ENCODE data around the gene CBLB.

CBLB gene

DNA sequence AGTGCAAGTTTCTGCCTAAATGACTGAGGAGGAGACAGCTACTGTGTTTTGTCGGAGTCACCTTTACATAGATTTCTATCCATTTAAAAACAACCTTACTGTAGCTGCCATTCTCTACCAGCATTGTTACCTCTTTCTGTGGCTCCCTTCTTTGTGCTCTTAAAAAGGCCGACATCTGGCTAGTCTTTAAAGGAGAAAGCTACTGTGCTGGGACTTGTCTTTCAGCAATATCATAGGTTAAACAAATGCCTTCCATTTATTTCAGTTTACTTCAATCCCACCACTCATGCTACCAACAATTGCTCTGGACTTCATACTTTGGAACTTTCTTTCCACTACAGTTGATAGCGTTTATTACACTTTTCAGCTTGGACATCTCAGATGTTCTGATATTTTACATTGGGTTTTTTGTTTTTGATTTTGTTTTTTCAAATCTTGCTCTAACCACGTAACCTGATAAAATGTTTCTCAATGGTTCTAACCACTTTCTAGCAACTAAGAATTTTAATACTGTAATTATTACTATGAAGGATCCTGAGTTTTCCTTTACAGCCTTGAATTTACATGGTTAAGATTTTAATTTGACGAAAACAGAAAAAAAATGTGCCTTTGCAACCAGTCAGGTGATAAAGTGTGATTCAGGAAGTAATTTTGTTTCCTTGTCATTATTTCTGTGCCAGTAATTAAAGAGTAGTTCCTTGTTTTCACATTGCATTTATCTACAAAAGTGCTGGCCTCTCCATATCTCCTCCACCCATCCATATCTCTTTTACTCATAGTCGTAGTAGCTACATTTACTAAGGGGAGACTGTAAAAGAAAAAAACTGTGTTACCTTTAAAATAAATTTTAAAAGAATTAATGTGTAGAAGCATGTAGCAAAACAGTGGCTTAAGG lies 1.3 kb upstream of the CBLB start:
- no peak for DNase-seq (ENCODE audit: low read depth)

- no peak for DNase-seq (ENCODE audit: low read depth)
Measured at GRCh38 chr3:105869531-105869833, 670 bp upstream of the CBLB start.

DNA sequence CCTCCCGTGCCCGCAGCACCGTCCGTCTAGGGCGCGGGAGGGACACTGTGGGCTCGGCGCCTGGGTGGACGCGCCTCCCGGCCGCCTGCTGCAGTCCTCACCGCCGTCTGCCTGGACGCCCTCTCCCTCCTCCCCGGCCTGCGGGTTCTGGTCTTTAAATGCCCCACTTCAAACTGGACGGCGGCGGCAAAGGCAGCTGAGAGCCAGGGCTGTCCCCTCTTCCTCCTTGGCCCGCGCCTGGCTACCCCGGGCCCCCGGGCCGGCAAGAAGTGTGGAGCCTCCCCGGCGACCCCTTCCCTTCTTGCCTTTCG lies 426 bp downstream of the CBLB start:
- no peak for DNase-seq (ENCODE audit: low read depth)

DNA sequence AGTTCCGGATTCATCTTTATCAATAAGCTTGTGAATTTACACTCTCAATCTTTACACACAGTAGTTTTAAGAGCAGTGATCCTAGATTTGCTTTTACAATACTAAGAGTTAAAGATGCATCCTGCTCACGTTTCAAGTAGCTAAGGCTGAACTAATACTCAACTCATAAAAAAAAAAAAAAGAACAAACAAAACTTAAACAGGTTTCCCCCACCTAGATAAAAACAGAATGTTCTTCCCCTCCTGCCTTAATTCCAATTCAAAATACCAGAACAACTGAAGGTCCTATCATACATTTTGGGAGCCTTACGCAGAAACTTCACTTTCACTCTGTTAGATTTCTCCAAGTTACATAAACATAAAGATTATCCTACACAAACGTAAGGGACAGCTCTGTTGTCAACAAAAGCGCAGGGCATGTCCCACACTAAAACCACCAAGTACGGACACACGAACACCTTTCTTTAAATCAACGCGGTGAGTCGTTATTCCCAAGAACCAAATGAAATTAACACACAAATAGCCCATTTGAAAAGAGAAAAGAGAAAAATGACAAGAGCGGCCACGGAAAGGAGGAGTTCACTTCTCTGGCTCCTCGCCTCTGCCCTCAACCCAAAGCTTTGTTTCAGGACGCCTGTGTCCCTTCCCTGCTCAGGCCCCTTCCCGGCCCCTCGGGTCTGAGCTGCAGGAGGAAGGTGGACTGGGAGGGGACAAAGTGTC lies 941 bp downstream of the CBLB start:
- no peak for DNase-seq (ENCODE audit: low read depth)

DNA sequence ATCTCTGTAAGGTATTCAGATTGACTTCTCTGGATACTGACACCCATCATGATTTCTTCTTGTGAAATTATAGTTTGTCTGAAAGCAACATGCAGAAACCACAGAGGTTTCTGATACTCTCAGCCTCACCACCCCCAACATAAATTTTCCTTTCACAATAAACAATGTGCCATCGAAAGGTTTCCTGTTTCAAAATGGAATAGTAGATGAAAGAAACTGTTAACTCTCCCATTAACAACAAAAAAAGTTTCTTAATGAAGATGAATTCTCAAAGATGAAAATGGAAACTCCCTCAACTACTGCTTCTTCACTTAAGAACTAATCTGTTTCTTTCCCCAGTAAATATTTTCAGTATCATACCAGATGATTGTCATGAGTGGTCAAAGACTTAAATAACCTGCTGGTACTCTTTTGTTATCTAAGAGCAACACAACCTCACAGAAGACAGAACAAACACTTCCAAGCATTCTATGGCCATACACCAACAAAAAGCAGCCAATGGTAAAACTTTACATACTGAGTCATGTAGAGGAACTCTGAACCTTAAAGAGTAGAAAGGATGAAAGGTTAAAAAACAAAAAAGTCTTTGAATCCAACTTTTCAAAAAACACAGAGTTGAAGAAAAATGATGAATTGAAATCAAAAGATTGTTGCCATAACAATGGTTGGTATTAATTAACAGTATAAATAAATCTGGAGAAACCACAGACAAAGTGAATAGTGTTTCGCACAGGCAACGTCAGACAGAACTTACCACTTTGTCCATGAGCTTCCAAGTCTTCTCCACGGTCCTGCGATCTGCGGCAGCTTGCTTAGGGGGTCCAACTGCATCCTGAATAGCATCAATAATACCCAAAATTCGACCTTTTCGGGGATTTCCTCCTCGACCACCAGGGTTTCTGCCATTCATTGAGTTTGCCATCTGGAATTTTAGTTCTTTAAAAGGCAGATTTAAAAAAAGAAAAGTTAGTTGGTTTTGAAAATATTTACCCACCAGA lies 1.9 kb downstream of the CBLB start:
- DNase-seq (ENCODE audit: low read depth) = no peak

GRCh38 chr3:105865867-105866350 lies 2.9 kb downstream of the CBLB start:
- DNase-seq (ENCODE audit: low read depth) = no peak

GRCh38 chr3:105865016-105865623 lies 3.7 kb downstream of the CBLB start:
- no peak for DNase-seq (ENCODE audit: low read depth)

- no peak for DNase-seq (ENCODE audit: low read depth)
Measured at GRCh38 chr3:105864212-105864611, 4.6 kb downstream of the CBLB start.

DNA sequence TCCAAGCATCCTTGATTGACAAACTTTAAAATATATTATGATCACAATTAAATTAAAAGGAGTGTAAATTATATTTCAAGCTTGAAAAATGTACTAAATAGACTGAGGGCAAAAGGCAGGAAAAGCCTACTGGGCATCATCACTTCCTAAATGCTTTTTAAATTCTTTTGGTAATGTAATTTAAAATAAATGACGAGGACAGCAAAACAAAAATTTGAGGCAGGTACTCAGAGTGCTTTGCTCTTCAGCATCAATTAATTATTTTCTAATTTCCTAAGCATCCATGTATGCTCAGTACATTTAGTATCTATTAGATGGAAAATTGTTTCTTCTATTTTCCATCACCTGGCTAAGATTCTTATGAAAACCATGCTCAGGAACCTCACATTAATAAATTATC lies 5.2 kb downstream of the CBLB start:
- DNase-seq (ENCODE audit: low read depth) = no peak

DNA sequence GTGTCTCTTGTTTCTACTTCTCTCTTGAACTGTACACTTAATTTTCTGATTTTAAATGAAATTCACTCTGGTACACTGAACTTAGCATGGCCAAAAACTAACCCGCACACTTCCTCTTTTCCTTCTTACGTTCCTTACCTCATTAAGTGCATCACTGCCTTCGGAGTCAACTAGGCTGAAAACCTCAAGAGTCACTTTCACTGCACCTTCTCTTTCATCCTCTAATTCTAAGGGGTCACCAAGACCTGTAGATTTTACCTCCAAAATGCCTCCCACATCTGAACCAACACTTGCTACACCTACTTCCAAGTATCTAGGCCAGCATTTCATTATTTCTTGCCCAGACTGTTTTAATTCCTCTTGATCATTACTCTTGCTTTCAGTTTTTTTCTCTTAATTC lies 6.6 kb downstream of the CBLB start:
- no peak for DNase-seq (ENCODE audit: low read depth)

- no peak for DNase-seq (ENCODE audit: low read depth)
Measured at GRCh38 chr3:105860641-105861040, 8.2 kb downstream of the CBLB start.

- no peak for DNase-seq (ENCODE audit: low read depth)
Measured at GRCh38 chr3:105858017-105858416, 10.8 kb downstream of the CBLB start.

DNA sequence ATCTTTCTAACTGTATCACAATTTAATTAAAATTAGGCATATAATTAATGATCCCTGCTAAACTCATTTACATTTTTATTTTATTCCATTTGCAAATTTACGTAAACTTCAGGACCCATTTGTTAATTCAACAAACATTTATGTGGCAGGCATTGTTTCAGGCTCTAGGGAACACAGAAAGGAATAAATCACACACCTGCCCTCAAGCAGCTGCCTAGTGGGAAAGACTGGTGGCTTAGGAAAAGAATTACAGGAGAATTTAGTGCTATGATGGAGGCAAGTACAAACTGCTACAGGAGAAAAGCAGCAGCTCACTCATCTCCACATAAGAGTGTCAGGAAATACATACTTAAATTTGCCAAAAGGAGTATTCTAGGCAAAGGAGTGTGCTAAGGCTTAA lies 11.2 kb downstream of the CBLB start:
- DNase-seq (ENCODE audit: low read depth) = no peak

DNA sequence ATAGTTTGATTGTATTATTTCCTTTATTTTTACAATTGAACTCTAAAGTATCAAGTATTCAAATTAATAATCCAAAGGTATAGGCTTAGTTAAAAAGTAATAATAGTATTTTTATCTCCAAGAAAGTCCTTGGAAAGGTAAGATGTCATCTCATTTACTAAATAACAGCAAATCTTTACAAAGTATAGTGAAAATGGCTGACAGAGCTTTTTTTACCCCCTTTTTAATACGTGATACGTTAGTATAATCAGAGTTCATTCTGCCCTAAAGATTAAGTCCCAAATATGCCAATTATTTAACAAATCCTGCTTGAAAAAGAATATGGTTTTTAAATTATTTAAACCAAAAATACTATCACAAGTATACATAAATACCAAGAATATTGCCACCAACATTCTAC lies 12.2 kb downstream of the CBLB start:
- no peak for DNase-seq (ENCODE audit: low read depth)

- DNase-seq (ENCODE audit: low read depth) = no peak
Measured at GRCh38 chr3:105853801-105854432, 14.9 kb downstream of the CBLB start.

GRCh38 chr3:105851582-105851981 lies 17.2 kb downstream of the CBLB start:
- DNase-seq (ENCODE audit: low read depth) = no peak

GRCh38 chr3:105851176-105851575 lies 17.6 kb downstream of the CBLB start:
- no peak for DNase-seq (ENCODE audit: low read depth)

DNA sequence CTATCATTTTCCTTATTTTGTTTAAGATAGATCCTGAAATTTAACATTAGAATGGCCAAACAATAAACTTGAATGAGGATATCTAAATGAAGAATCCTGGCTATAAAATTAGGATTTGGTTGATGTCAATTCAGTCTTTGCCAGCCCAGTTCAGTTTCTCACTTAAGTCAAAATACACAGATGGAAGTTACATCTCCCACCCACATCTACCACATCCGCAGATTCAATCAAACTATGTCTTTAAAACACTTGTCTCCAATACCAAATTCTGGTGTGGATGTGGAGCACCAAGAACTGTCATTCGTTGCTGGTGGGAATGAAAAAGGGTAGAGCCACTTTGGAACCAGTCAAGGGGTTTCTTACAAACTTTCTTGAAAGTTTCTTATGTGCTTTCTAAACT lies 18.2 kb downstream of the CBLB start:
- no peak for DNase-seq (ENCODE audit: low read depth)

- DNase-seq (ENCODE audit: low read depth) = no peak
Measured at GRCh38 chr3:105848821-105849220, 20.0 kb downstream of the CBLB start.

DNA sequence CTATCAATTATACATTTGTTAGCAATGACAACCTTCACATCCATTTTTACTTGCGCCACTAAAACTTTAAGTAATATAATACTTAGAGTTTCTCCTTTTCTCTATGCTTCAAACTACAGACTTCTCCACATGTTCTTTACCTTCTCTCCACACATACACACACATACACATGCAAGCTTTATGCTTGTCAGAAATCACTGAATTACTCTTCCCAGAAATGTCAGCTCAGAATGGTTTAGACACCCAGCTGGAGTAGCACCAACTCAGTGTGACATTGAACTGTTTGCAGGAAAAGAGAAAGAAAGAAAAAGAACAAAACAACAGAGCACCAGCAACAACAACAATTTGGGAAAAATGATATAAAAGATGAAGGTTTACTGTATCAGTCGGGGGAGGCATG lies 20.9 kb downstream of the CBLB start:
- DNase-seq (ENCODE audit: low read depth) = no peak

DNA sequence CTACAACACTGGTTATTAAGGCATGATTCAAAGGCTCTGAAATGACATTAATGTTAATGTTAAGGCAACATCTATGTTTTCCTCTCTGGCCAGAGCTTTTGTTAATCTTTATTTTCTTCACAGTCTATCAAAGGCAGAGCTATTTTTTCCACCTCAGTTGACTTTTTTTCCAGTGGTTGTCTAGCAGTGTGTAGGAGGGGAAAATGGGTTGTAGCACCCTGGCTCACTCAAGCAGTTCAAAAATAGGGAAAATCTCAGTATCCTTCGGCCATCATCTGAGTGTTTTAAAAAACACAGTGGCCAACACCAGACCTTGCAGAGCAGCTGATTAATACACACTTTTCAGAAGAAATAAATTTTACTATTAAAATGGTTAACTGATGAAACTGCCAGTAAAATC lies 21.4 kb downstream of the CBLB start:
- no peak for DNase-seq (ENCODE audit: low read depth)

DNA sequence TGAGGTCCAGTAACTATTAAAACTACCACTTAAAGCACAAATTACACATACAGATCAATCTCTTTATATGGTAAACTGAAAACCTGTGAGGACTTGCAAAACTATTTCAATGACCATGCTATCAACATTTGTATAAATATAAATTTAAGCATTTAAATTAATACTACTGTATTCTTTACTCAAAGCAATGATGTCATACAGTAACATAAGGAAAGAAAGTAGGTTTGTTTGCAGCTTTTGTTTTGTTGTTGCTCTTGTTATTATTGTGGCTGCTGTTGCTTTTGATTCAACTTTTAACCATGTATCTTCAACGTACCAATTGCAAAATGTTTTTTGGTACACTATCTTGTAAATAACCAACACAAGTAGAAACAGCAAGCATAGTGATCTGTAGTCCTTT lies 22.0 kb downstream of the CBLB start:
- DNase-seq (ENCODE audit: low read depth) = no peak

Data from activated T-cell treated with anti-CD3 and anti-CD28 coated beads for 1 hour (primary cell).